ENCODE measurements around the gene TRIM44.

The TRIM44 gene

DNA sequence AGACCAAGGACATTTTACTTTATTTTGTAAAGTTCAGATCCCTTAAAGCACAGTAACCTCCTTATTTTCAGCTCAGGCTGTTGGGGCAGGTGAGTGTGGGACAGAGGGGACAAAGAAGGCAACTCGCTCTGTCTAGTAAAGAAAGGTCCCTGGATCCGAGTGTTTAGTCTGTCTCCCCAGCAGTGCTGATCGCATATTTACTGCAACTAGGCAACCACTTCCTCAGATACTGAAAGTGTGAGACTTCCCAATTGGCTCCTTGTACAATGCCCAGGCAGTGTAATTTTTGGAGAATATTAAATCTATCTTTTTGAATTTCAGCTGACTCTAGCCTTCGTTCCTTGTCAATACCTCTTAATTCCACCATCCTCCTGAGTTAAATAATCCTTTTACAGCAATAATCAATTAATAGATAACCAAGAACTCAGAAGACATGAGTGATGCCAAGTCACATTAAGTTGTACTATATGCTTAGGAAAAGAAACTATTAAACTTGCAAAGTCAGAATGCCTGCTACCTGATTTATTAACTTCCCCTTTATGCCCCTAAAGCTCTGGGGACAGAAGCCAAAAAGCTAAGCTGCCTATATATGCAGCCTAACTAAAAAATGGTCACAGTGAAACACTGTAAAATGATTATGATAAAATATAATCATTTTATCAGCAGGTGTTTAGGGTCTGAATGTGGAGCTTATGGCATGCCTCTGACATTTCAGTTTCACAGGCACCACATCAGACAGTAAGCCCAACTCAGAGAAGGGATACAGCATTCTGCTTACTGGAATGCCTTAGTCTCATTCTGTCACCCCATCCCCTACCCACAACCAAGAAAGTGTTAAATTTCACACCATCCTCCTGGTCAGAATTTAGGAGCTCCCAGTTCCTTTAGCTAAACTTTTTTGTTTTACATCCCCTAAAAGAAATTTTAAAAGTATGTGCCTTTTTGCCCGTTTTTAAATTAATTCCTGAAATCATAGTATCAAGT is 138.7 kb downstream of the TRIM44 start:
- in situ Hi-C loops (cut with HindIII; ENCODE audit: low pct_ligation_motif_present, low sequenced_read_pairs) = no loop called here
- Histone ChIP-seq H3K27ac (no peak overlapping the region), H3K4me3 (ENCODE audit: low read depth, low read length) (no peak overlapping the region)

DNA sequence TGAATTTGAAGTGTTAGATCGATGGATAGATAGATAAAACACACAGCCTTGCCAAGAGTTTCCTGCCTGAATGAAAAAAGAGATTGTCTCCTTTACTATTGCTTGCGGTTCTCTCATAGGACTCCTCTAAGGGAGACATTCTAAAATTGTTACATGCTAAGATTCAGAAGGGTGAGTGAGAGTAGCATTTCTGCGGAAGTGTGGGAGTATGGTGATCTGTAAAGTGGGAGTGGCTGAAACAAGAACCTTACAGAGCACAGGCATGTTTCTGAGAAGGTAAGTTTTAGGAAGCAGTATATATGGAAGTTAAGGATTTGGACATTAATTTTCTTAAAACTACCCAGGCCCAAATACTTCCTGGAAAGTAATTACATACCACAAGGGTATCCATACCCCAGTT is 139.6 kb downstream of the TRIM44 start:
- in situ Hi-C loops (cut with HindIII; ENCODE audit: low pct_ligation_motif_present, low sequenced_read_pairs) = no loop called here
- DNase-seq = no peak
- TF ChIP-seq CTCF (IDR thresholded peaks at IDR 0.05; ENCODE audit: low read depth, low read length, missing control alignments) = no peak
- Histone ChIP-seq H3K36me3 (replicated peaks) (no peaks in the 10 kb centered on the region), H3K27ac (no peak overlapping the region), H3K27me3 (replicated peaks) (no peaks in the 10 kb centered on the region), H3K4me3 (ENCODE audit: low read depth, low read length) (no peak overlapping the region)

More for the DNA sequence above, 138.7 kb downstream of the TRIM44 start:
- no peak for DNase-seq
- H3K36me3 ChIP-seq (replicated peaks) = no peaks in the 10 kb centered on the region
- TF ChIP-seq CTCF (IDR thresholded peaks at IDR 0.05; ENCODE audit: low read depth, low read length, missing control alignments) = no peak
- H3K27me3 ChIP-seq (replicated peaks) = no peaks in the 10 kb centered on the region

DNA sequence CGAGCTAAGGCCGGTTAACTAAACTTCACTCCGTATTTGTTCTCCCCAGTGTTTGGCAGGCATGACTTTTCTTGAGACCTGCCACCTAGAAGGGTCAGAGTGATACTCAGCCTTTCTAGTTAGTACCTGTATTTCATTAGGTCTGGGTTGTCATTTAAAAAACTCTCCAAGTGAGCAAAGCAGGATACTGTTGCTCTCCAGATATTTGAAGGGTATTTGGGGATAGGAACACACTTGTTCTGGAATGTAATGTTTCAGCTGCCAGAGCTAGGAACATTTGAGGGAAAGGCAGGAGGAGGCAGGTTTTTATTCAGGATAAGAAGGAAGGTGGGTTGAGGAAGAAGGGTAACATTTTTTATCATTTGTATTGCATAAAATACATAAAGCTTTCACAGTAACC is 140.1 kb downstream of the TRIM44 start:
- DNase-seq = no peak
- no peak for TF ChIP-seq CTCF (IDR thresholded peaks at IDR 0.05; ENCODE audit: low read depth, low read length, missing control alignments)
- Histone ChIP-seq H3K27me3 (replicated peaks) (no peaks in the 10 kb centered on the region), H3K27ac (no peak overlapping the region), H3K36me3 (replicated peaks) (no peaks in the 10 kb centered on the region), H3K4me3 (ENCODE audit: low read depth, low read length) (no peak overlapping the region)
- in situ Hi-C loops (cut with HindIII; ENCODE audit: low pct_ligation_motif_present, low sequenced_read_pairs) = no loop called here

- Histone ChIP-seq H3K27ac (no peak overlapping the region), H3K36me3 (replicated peaks) (no peaks in the 10 kb centered on the region), H3K27me3 (replicated peaks) (no peaks in the 10 kb centered on the region), H3K4me3 (ENCODE audit: low read depth, low read length) (no peak overlapping the region)
- no peak for DNase-seq
- in situ Hi-C loops (cut with HindIII; ENCODE audit: low pct_ligation_motif_present, low sequenced_read_pairs) = no loop called here
- TF ChIP-seq CTCF (IDR thresholded peaks at IDR 0.05; ENCODE audit: low read depth, low read length, missing control alignments) = no peak
Observed at GRCh38 chr11:35803115-35803514, 140.5 kb downstream of the TRIM44 start.

- in situ Hi-C loops (cut with HindIII; ENCODE audit: low pct_ligation_motif_present, low sequenced_read_pairs) = no loop called here
- no peak for DNase-seq
- Histone ChIP-seq H3K36me3 (replicated peaks) (no peaks in the 10 kb centered on the region), H3K27ac (no peak overlapping the region), H3K4me3 (ENCODE audit: low read depth, low read length) (no peak overlapping the region), H3K27me3 (replicated peaks) (no peaks in the 10 kb centered on the region)
- TF ChIP-seq CTCF (IDR thresholded peaks at IDR 0.05; ENCODE audit: low read depth, low read length, missing control alignments) = no peak
Observed at GRCh38 chr11:35804451-35805040, 142.0 kb downstream of the TRIM44 start.

All from brain microvascular endothelial cell (primary cell).